Measurements from ENCODE around the gene C2CD5. TPM values are rescaled to one million over a fixed set of nuclear protein-coding genes. Genes with fewer than 3 reads are reported as not detected.

C2CD5 gene
- total and polyA plus RNA-seq, 12 donors, result 13.8 to 38.9 (median 27.4) TPM

GRCh38 chr12:22480016-22480415 lies 64.3 kb downstream of the C2CD5 start:
- intact Hi-C loops (cut with DNase I), result no loop called here
- Histone ChIP-seq H3K36me3 (replicated peaks in 1 of 2) (peaks cover 0 to 9% of the 10 kb centered on the region in 2 donors), H3K27me3 (no peaks in the 10 kb centered on the region), H3K4me1 (replicated peaks in 1 of 2) (no peaks in the 10 kb centered on the region), H3K27ac (no peak overlapping the region), H3K9me3 (replicated peaks in 1 of 3) (no peaks in the 10 kb centered on the region), H3K4me3 (no peak overlapping the region)
- TF ChIP-seq POLR2A (IDR thresholded peaks at IDR 0.05), result no peak
- no peak for TF ChIP-seq CTCF (IDR thresholded peaks at IDR 0.05)
- 72 to 94% (median 90%) methylated on average over 3 of the region's 3 CpGs for WGBS, 4 donors
- no peak for DNase-seq

GRCh38 chr12:22477894-22478287 lies 66.5 kb downstream of the C2CD5 start:
- 74 to 90% (median 84%) methylated on average over 2 of the region's 2 CpGs for WGBS, 4 donors
- Histone ChIP-seq H3K4me3 (no peak overlapping the region), H3K36me3 (replicated peaks in 1 of 2) (no peaks in the 10 kb centered on the region), H3K27ac (no peak overlapping the region), H3K27me3 (no peaks in the 10 kb centered on the region), H3K4me1 (replicated peaks in 1 of 2) (no peaks in the 10 kb centered on the region), H3K9me3 (replicated peaks in 1 of 3) (no peaks in the 10 kb centered on the region)
- TF ChIP-seq POLR2A (IDR thresholded peaks at IDR 0.05) (no peak), CTCF (IDR thresholded peaks at IDR 0.05) (no peak)
- DNase-seq, result no peak
- intact Hi-C loops (cut with DNase I), result no loop called here

- H3K36me3 ChIP-seq (replicated peaks in 1 of 2), result no peaks in the 10 kb centered on the region
- WGBS, 4 donors, result 61 to 80% (median 69%) methylated on average over 4 of the region's 4 CpGs
- DNase-seq, result peak in 2 of 7 donors; percentile 19 to 23
- H3K27ac ChIP-seq, result no peak overlapping the region
- no peaks in the 10 kb centered on the region for H3K27me3 ChIP-seq
- no peaks in the 10 kb centered on the region for H3K9me3 ChIP-seq (replicated peaks in 1 of 3)
- intact Hi-C loops (cut with DNase I), result no loop called here
- H3K4me3 ChIP-seq, result no peak overlapping the region
- TF ChIP-seq POLR2A (IDR thresholded peaks at IDR 0.05) (no peak), CTCF (IDR thresholded peaks at IDR 0.05) (no peak)
- no peaks in the 10 kb centered on the region for H3K4me1 ChIP-seq (replicated peaks in 1 of 2)
These were observed 67.0 kb downstream of the C2CD5 start for GRCh38 chr12:22477166-22477893.

- Histone ChIP-seq H3K36me3 (replicated peaks in 1 of 2) (no peaks in the 10 kb centered on the region), H3K27me3 (no peaks in the 10 kb centered on the region)
- TF ChIP-seq CTCF (IDR thresholded peaks at IDR 0.05) (no peak), POLR2A (IDR thresholded peaks at IDR 0.05) (no peak)
These were observed 68.2 kb downstream of the C2CD5 start for GRCh38 chr12:22476133-22476532.

More at GRCh38 chr12:22476133-22476532, 68.2 kb downstream of the C2CD5 start:
- intact Hi-C loops (cut with DNase I), result no loop called here
- H3K4me1 ChIP-seq (replicated peaks in 1 of 2), result no peaks in the 10 kb centered on the region
- no peak for DNase-seq
- no peaks in the 10 kb centered on the region for H3K9me3 ChIP-seq (replicated peaks in 1 of 3)
- no peak overlapping the region for H3K27ac ChIP-seq
- H3K4me3 ChIP-seq, result no peak overlapping the region
